Measurements from ENCODE around the gene ST3GAL6.

The ST3GAL6 gene

GRCh38 chr3:98741121-98741716 is 21.9 kb upstream of the ST3GAL6 start:
- no peak for FAIRE-seq

- no peak for FAIRE-seq
Measured at GRCh38 chr3:98743071-98743470, 20.1 kb upstream of the ST3GAL6 start.

GRCh38 chr3:98744283-98744682 is 18.9 kb upstream of the ST3GAL6 start:
- no peak for FAIRE-seq

- no peak for FAIRE-seq
Measured at GRCh38 chr3:98745718-98746117, 17.4 kb upstream of the ST3GAL6 start.

GRCh38 chr3:98746122-98746521 is 17.0 kb upstream of the ST3GAL6 start:
- no peak for FAIRE-seq

- FAIRE-seq, result no peak
Measured at GRCh38 chr3:98746882-98747281, 16.3 kb upstream of the ST3GAL6 start.

- FAIRE-seq, result no peak
Measured at GRCh38 chr3:98750276-98750919, 12.7 kb upstream of the ST3GAL6 start.

GRCh38 chr3:98754483-98754882 is 8.7 kb upstream of the ST3GAL6 start:
- no peak for FAIRE-seq

- FAIRE-seq, result no peak
Measured at GRCh38 chr3:98755601-98756000, 7.5 kb upstream of the ST3GAL6 start.

- no peak for FAIRE-seq
Measured at GRCh38 chr3:98759629-98760028, 3.5 kb upstream of the ST3GAL6 start.

GRCh38 chr3:98761643-98762229 is 1.4 kb upstream of the ST3GAL6 start:
- FAIRE-seq, result no peak

- FAIRE-seq, result no peak
Measured at GRCh38 chr3:98763819-98764418, 779 bp downstream of the ST3GAL6 start.

GRCh38 chr3:98764472-98764884 is 1.3 kb downstream of the ST3GAL6 start:
- FAIRE-seq, result no peak

- no peak for FAIRE-seq
Measured at GRCh38 chr3:98765721-98766120, 2.6 kb downstream of the ST3GAL6 start.

- FAIRE-seq, result no peak
Measured at GRCh38 chr3:98766924-98767323, 3.8 kb downstream of the ST3GAL6 start.

- FAIRE-seq, result no peak
Measured at GRCh38 chr3:98768961-98769360, 5.8 kb downstream of the ST3GAL6 start.

GRCh38 chr3:98769448-98769847 is 6.3 kb downstream of the ST3GAL6 start:
- no peak for FAIRE-seq

- no peak for FAIRE-seq
Measured at GRCh38 chr3:98770261-98771039, 7.3 kb downstream of the ST3GAL6 start.

GRCh38 chr3:98772022-98772421 is 8.9 kb downstream of the ST3GAL6 start:
- FAIRE-seq, result no peak

GRCh38 chr3:98775459-98776139 is 12.5 kb downstream of the ST3GAL6 start:
- FAIRE-seq, result no peak

GRCh38 chr3:98776140-98776493 is 13.0 kb downstream of the ST3GAL6 start:
- no peak for FAIRE-seq

GRCh38 chr3:98777286-98777685 is 14.1 kb downstream of the ST3GAL6 start:
- no peak for FAIRE-seq

- no peak for FAIRE-seq
Measured at GRCh38 chr3:98777801-98778220, 14.7 kb downstream of the ST3GAL6 start.
